H9 (cell line): ENCODE measurements around the gene CCDC74B. TPM values are rescaled to one million over a fixed set of nuclear protein-coding genes. Genes with fewer than 3 reads are reported as not detected.
A peak's percentile ranks its signal among the peaks of the same experiment; 100 is the strongest.
"Not testable (repeated sequence)": the region's sequence is repeated elsewhere in the genome, so short reads cannot be mapped to it uniquely, and the experiment has no call there.

Experiments used
- DNase-seq: peaks from one replicate; pipeline ENCODE4 v3.0.0-alpha.2; 2017
- H2AFZ ChIP-seq: one replicate; pipeline ENCODE4 v1.6.1; 2013; ENCODE audit warnings: mild to moderate bottlenecking, low read length, control low read depth, moderate library complexity
- H2AK5ac ChIP-seq: 2 replicates; pipeline ENCODE4 v1.6.1; 2013; ENCODE audit warnings: low read length, control low read depth, mixed read lengths; ENCODE audit not compliant: insufficient read length
- H2BK120ac ChIP-seq: one replicate; pipeline ENCODE4 v1.6.1; 2013; ENCODE audit warnings: low read depth, mild to moderate bottlenecking, low read length, control low read depth, inconsistent platforms; ENCODE audit not compliant: poor library complexity, severe bottlenecking
- H2BK12ac ChIP-seq: 2 replicates; pipeline ENCODE4 v1.6.1; 2013; ENCODE audit warnings: low read length, control low read depth, mixed read lengths, low read depth; ENCODE audit not compliant: insufficient read length
- H2BK15ac ChIP-seq: 2 replicates; pipeline ENCODE4 v1.6.1; 2013; ENCODE audit warnings: low read depth, low read length, control low read depth
- H2BK20ac ChIP-seq: one replicate; pipeline ENCODE4 v1.6.1; 2013; ENCODE audit warnings: low read depth, mild to moderate bottlenecking, low read length, control low read depth, inconsistent platforms; ENCODE audit not compliant: poor library complexity, severe bottlenecking
- H2BK5ac ChIP-seq: 2 replicates; pipeline ENCODE4 v1.6.1; 2013; ENCODE audit warnings: low read length, control low read depth, mixed read lengths; ENCODE audit not compliant: insufficient read length
- H3K14ac ChIP-seq: 2 replicates; pipeline ENCODE4 v1.6.1; 2013; ENCODE audit warnings: low read length, control low read depth; ENCODE audit not compliant: insufficient read depth
- H3K18ac ChIP-seq: 2 replicates; pipeline ENCODE4 v1.6.1; 2013; ENCODE audit warnings: low read depth, mild to moderate bottlenecking, mixed read lengths, low read length, control low read depth; ENCODE audit not compliant: insufficient read length
- H3K23ac ChIP-seq: 2 replicates; pipeline ENCODE4 v1.6.1; 2013; ENCODE audit warnings: low read length, control low read depth, mixed read lengths, low read depth; ENCODE audit not compliant: insufficient read length
- H3K23me2 ChIP-seq: 2 replicates; pipeline ENCODE4 v1.6.1; 2013; ENCODE audit warnings: low read depth, mild to moderate bottlenecking, mixed read lengths, low read length, control low read depth; ENCODE audit not compliant: insufficient read length, poor library complexity, severe bottlenecking
- H3K27ac ChIP-seq: 2 replicates; pipeline ENCODE4 v1.5.1; 2013; ENCODE audit warnings: low read length, control low read depth, mixed read lengths, low read depth; ENCODE audit not compliant: insufficient read length
- H3K27me3 ChIP-seq: 2 replicates; pipeline ENCODE4 v1.6.1; 2013; ENCODE audit warnings: low read length, control low read depth, inconsistent platforms; ENCODE audit not compliant: insufficient read depth
- H3K4ac ChIP-seq: 2 replicates; pipeline ENCODE4 v1.6.1; 2013; ENCODE audit warnings: low read depth, mild to moderate bottlenecking, control low read depth, inconsistent platforms, low read length, moderate library complexity
- H3K4me1 ChIP-seq: 2 replicates; pipeline ENCODE4 v1.6.1; 2013; ENCODE audit warnings: low read length, control low read depth, inconsistent platforms; ENCODE audit not compliant: insufficient read depth
- H3K4me2 ChIP-seq: 2 replicates; pipeline ENCODE4 v1.6.1; 2013; ENCODE audit warnings: low read length, control low read depth, mixed read lengths; ENCODE audit not compliant: insufficient read length, insufficient read depth
- H3K56ac ChIP-seq: 2 replicates; pipeline ENCODE4 v1.6.1; 2013; ENCODE audit warnings: low read depth, mild to moderate bottlenecking, mixed read lengths, low read length, control low read depth; ENCODE audit not compliant: insufficient read length
- H3K79me1 ChIP-seq: 2 replicates; pipeline ENCODE4 v1.6.1; 2013; ENCODE audit warnings: low read depth, mild to moderate bottlenecking, moderate library complexity, low read length, control low read depth, inconsistent platforms; ENCODE audit not compliant: insufficient read depth, poor library complexity, severe bottlenecking
- H3K79me2 ChIP-seq: 2 replicates; pipeline ENCODE4 v1.6.1; 2013; ENCODE audit warnings: low read length, control low read depth, inconsistent platforms; ENCODE audit not compliant: insufficient read depth
- H3K9ac ChIP-seq: 2 replicates; pipeline ENCODE4 v1.6.1; 2013; ENCODE audit warnings: low read length, control low read depth, mixed read lengths; ENCODE audit not compliant: insufficient read length; ENCODE audit errors: extremely low read depth
- H3K9me3 ChIP-seq: one replicate; pipeline ENCODE4 v1.6.1; 2013; ENCODE audit warnings: low read depth, low read length, inconsistent platforms; ENCODE audit not compliant: control insufficient read depth
- H3T11ph ChIP-seq: one replicate; pipeline ENCODE4 v1.6.1; 2013; ENCODE audit warnings: mild to moderate bottlenecking, low read length, control low read depth, inconsistent platforms
- H4K20me1 ChIP-seq: one replicate; pipeline ENCODE4 v1.6.1; 2013; ENCODE audit not compliant: control insufficient read depth, insufficient read length, insufficient read depth
- H4K5ac ChIP-seq: 2 replicates; pipeline ENCODE4 v1.6.1; 2013; ENCODE audit warnings: low read depth, mild to moderate bottlenecking, mixed read lengths, low read length, control low read depth; ENCODE audit not compliant: insufficient read length
- H4K8ac ChIP-seq: replicated peaks from 2 replicates; pipeline ENCODE4 v1.6.1; 2013; ENCODE audit warnings: low read length, control low read depth, mixed read lengths, low read depth; ENCODE audit not compliant: insufficient read length
- H4K91ac ChIP-seq: 2 replicates; pipeline ENCODE4 v1.6.1; 2013; ENCODE audit warnings: low read depth, mild to moderate bottlenecking, moderate library complexity, mixed read lengths, low read length, control low read depth; ENCODE audit not compliant: insufficient read length
- H3K27ac Mint-ChIP-seq, 3 experiments: 2 replicates in 2 of 3; 3 replicates in 1 of 3; pipeline ENCODE4 v1.8.0; 2020 to 2021; ENCODE audit warnings: mixed read lengths in 3 of 3, mild to moderate bottlenecking in 1 of 3, moderate library complexity in 1 of 3
- H3K27me3 Mint-ChIP-seq: 2 replicates; pipeline ENCODE4 v1.8.0; 2021; ENCODE audit warnings: low read depth, mild to moderate bottlenecking, moderate library complexity, mixed read lengths
- H3K36me3 Mint-ChIP-seq, 3 experiments: 2 replicates in 2 of 3; 3 replicates in 1 of 3; pipeline ENCODE4 v1.8.0; 2020 to 2021; ENCODE audit warnings: low read depth in 3 of 3, mixed read lengths in 3 of 3; ENCODE audit not compliant: insufficient read depth in 1 of 3
- H3K4me1 Mint-ChIP-seq, 2 experiments: 2 replicates each; pipeline ENCODE4 v1.8.0; 2020; ENCODE audit warnings: mixed read lengths in 2 of 2
- H3K4me3 Mint-ChIP-seq, 2 experiments: 2 replicates in 1 of 2; 3 replicates in 1 of 2; pipeline ENCODE4 v1.8.0; 2020 to 2021; ENCODE audit warnings: mild to moderate bottlenecking in 2 of 2, mixed read lengths in 2 of 2, moderate library complexity in 1 of 2
- H3K9me3 Mint-ChIP-seq, 2 experiments: 2 replicates in 1 of 2; 3 replicates in 1 of 2; pipeline ENCODE4 v1.8.0; 2020; ENCODE audit warnings: mild to moderate bottlenecking in 2 of 2, mixed read lengths in 2 of 2, moderate library complexity in 1 of 2
- WGBS: extraction: QIAGEN DNeasy Blood & Tissue Kit; methylation state at CpG from one replicate; pipeline ENCODE4 v1.1.7; 2013; ENCODE audit warnings: missing lambda C conversion rate, low lambda C conversion rate, mixed read lengths; ENCODE audit not compliant: insufficient read length; ENCODE audit errors: extremely low coverage; 5-methylcytosine and 5-hydroxymethylcytosine counted together
- total RNA-seq: library from RNA; stranded (reverse); gene quantifications from 2 replicates; pipeline ENCODE4 v1.2.1, GENCODE V29; 2021

CCDC74B gene
- total RNA-seq, 1 experiment from 2014 or later, result 6.7 TPM

- not testable (repeated sequence) for H3T11ph ChIP-seq, H3K23me2 ChIP-seq, H3K9me3 ChIP-seq, H2BK15ac ChIP-seq, H4K20me1 ChIP-seq, H3K27me3 ChIP-seq, H3K18ac ChIP-seq, H2BK12ac ChIP-seq, H3K23ac ChIP-seq, H3K79me2 ChIP-seq, H2BK5ac ChIP-seq, H3K56ac ChIP-seq, H3K27ac ChIP-seq, H3K36me3 Mint-ChIP-seq, H3K79me1 ChIP-seq, H3K4me1 Mint-ChIP-seq, H3K27ac Mint-ChIP-seq, H2AK5ac ChIP-seq, H2BK20ac ChIP-seq, H3K4me1 ChIP-seq, H4K5ac ChIP-seq, H3K9ac ChIP-seq, H4K8ac ChIP-seq, H2BK120ac ChIP-seq, H4K91ac ChIP-seq, H3K4ac ChIP-seq, H3K14ac ChIP-seq, H3K9me3 Mint-ChIP-seq, H2AFZ ChIP-seq
- H3K4me2 ChIP-seq, result peak overlapping the region; percentile 2
- Mint-ChIP-seq H3K4me3 (peak overlapping the region; percentile 70 to 84), H3K27me3 (peaks cover 16% of the 10 kb centered on the region)
- peak; percentile 47 for DNase-seq
- WGBS, result no CpG with 5 or more reads among the region's 28 CpGs
Observed at GRCh38 chr2:130143266-130144039, 1.5 kb downstream of the CCDC74B start.

GRCh38 chr2:130142396-130143265 lies 2.3 kb downstream of the CCDC74B start:
- not testable (repeated sequence) for H3K4me1 ChIP-seq, H3K56ac ChIP-seq, H4K8ac ChIP-seq, H3K23ac ChIP-seq, H3K9ac ChIP-seq, H3K4me2 ChIP-seq, H2AK5ac ChIP-seq, H3T11ph ChIP-seq, H4K91ac ChIP-seq, H4K20me1 ChIP-seq, H4K5ac ChIP-seq, H3K4ac ChIP-seq, H3K27ac Mint-ChIP-seq, H2BK15ac ChIP-seq, H3K9me3 Mint-ChIP-seq, H3K23me2 ChIP-seq, H3K79me1 ChIP-seq, H2BK20ac ChIP-seq, H3K79me2 ChIP-seq, H3K9me3 ChIP-seq, H2BK5ac ChIP-seq, H3K27me3 ChIP-seq, H3K27ac ChIP-seq, DNase-seq, H2BK12ac ChIP-seq, H2BK120ac ChIP-seq, H3K18ac ChIP-seq, H3K4me1 Mint-ChIP-seq, H3K14ac ChIP-seq, H2AFZ ChIP-seq, H3K36me3 Mint-ChIP-seq
- Mint-ChIP-seq H3K27me3 (peaks cover 16% of the 10 kb centered on the region), H3K4me3 (peak overlapping the region; percentile 51 to 75; a peak in 2 of 5 replicates)
- no CpG with 5 or more reads among the region's 13 CpGs for WGBS
